ELF-1 (cell line): Measurements from ENCODE around the gene CENPB.

Source experiments
- DNase-seq: peaks from one replicate; pipeline ENCODE4 v3.0.0-alpha.2; 2016; ENCODE audit warnings: low read depth, low spot score

Gene CENPB

GRCh38 chr20:3767427-3768341, 18.9 kb downstream of the CENPB start, which contains the start of gene ADISSP:
Gene ADISSP, minus strand, starts transcription at chr20:3767753. Its CDS starts 7,653 bp downstream, at chr20:3760100.
- DNase-seq = peak; percentile 99

GRCh38 chr20:3767110-3767426, 19.5 kb downstream of the CENPB start:
- DNase-seq = no peak

- DNase-seq = no peak
These were observed 20.0 kb downstream of the CENPB start for GRCh38 chr20:3766422-3767109.

- no peak for DNase-seq
These were observed 21.2 kb downstream of the CENPB start for GRCh38 chr20:3765171-3765882.

GRCh38 chr20:3764659-3765058, 21.9 kb downstream of the CENPB start:
- DNase-seq = no peak

GRCh38 chr20:3763671-3764601, 22.6 kb downstream of the CENPB start:
- no peak for DNase-seq

- no peak for DNase-seq
These were observed 25.7 kb downstream of the CENPB start for GRCh38 chr20:3760655-3761348.

GRCh38 chr20:3759884-3760283, 26.7 kb downstream of the CENPB start:
- DNase-seq = no peak

- DNase-seq = no peak
These were observed 27.2 kb downstream of the CENPB start for GRCh38 chr20:3759316-3759823.

GRCh38 chr20:3758566-3758965, 28.0 kb downstream of the CENPB start:
- no peak for DNase-seq

- DNase-seq = no peak
These were observed 29.3 kb downstream of the CENPB start for GRCh38 chr20:3757268-3757667.

- no peak for DNase-seq
These were observed 30.6 kb downstream of the CENPB start for GRCh38 chr20:3755814-3756480.

GRCh38 chr20:3755269-3755668, 31.3 kb downstream of the CENPB start:
- no peak for DNase-seq

GRCh38 chr20:3754276-3754630, 32.3 kb downstream of the CENPB start:
- no peak for DNase-seq

GRCh38 chr20:3753501-3754275, 32.9 kb downstream of the CENPB start:
- DNase-seq = no peak

- DNase-seq = peak; percentile 87
These were observed 33.4 kb downstream of the CENPB start for GRCh38 chr20:3753098-3753497.

GRCh38 chr20:3752386-3752759, 34.2 kb downstream of the CENPB start:
- no peak for DNase-seq

- peak; percentile 84 for DNase-seq
These were observed 34.7 kb downstream of the CENPB start for GRCh38 chr20:3751675-3752385.

GRCh38 chr20:3751305-3751674, 35.2 kb downstream of the CENPB start:
- DNase-seq = no peak
